ENCODE results near the gene COG1.

COG1 gene

GRCh38 chr17:73203135-73203787, 10.4 kb downstream of the COG1 start:
- TF ChIP-seq, protein P1, sequence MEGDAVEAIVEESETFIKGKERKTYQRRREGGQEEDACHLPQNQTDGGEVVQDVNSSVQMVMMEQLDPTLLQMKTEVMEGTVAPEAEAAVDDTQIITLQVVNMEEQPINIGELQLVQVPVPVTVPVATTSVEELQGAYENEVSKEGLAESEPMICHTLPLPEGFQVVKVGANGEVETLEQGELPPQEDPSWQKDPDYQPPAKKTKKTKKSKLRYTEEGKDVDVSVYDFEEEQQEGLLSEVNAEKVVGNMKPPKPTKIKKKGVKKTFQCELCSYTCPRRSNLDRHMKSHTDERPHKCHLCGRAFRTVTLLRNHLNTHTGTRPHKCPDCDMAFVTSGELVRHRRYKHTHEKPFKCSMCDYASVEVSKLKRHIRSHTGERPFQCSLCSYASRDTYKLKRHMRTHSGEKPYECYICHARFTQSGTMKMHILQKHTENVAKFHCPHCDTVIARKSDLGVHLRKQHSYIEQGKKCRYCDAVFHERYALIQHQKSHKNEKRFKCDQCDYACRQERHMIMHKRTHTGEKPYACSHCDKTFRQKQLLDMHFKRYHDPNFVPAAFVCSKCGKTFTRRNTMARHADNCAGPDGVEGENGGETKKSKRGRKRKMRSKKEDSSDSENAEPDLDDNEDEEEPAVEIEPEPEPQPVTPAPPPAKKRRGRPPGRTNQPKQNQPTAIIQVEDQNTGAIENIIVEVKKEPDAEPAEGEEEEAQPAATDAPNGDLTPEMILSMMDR (IDR thresholded peaks at IDR 0.05) = no peak
- no peak for TF ChIP-seq ZFX (IDR thresholded peaks at IDR 0.05; ENCODE audit: borderline replicate concordance)
- H3K27ac ChIP-seq = peak overlapping the region; percentile 94

GRCh38 chr17:73203788-73204479, 11.1 kb downstream of the COG1 start:
- no peak for TF ChIP-seq ZFX (IDR thresholded peaks at IDR 0.05; ENCODE audit: borderline replicate concordance)
- TF ChIP-seq, protein P1 (IDR thresholded peaks at IDR 0.05) = no peak
- peak overlapping the region; percentile 94 for H3K27ac ChIP-seq

- peak overlapping the region; percentile 94 for H3K27ac ChIP-seq
- TF ChIP-seq, protein P1 (IDR thresholded peaks at IDR 0.05) = peak; percentile 16
- TF ChIP-seq ZFX (IDR thresholded peaks at IDR 0.05; ENCODE audit: borderline replicate concordance) = no peak
These were observed 12.7 kb downstream of the COG1 start for GRCh38 chr17:73205459-73205961.

DNA sequence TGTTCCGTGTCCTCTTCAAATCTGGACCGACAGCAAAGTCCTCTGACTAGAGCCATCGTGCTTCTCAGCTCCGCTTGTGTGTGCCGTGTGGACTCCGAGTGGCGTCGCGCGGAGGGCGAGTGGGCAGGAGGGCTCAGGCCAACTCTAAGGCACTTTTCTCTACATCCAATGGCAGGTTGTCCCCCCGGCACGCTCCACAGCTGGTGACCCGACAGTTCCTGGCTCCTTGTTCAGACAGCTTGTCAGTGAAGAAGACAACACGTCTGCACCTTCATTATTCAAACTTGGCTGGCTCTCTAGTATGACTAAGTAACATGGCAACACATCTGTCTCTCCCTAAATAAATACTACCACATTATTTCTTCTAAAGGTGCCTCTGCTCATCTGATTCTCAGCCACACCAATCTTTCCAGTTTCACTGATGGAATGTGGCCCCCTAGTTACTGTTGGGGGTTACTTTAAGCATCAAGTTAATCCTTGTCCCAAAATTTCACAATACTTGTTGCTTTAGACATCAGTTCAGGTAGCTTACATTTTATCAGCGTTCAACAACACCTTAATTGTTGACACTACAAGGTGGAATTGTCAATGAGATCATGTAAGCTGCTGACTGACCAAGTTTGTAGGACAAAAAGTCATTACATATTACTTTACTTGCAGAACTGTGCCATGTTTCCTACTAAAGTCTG, 15.4 kb downstream of the COG1 start:
- peak overlapping the region; percentile 94 for H3K27ac ChIP-seq
- TF ChIP-seq ZFX (IDR thresholded peaks at IDR 0.05; ENCODE audit: borderline replicate concordance) = no peak
- TF ChIP-seq, protein P1 (IDR thresholded peaks at IDR 0.05) = no peak

GRCh38 chr17:73209436-73209835, 16.6 kb downstream of the COG1 start:
- TF ChIP-seq, protein P1 (IDR thresholded peaks at IDR 0.05) = no peak
- TF ChIP-seq ZFX (IDR thresholded peaks at IDR 0.05; ENCODE audit: borderline replicate concordance) = no peak
- 0 out of 2 replicates have a peak overlapping the region, but pooled peaks have one; percentile 2 for H3K27ac ChIP-seq

- 0 out of 2 replicates have a peak overlapping the region, but pooled peaks have one; percentile 2 for H3K27ac ChIP-seq
- TF ChIP-seq ZFX (IDR thresholded peaks at IDR 0.05; ENCODE audit: borderline replicate concordance) = no peak
- TF ChIP-seq, protein P1 (IDR thresholded peaks at IDR 0.05) = no peak; the same call in 1 of the 2 replicates
These were observed 17.3 kb downstream of the COG1 start for GRCh38 chr17:73210002-73210678.

Measured in 22Rv1 (cell line).